ENCODE data around the gene GPC6.

The GPC6 gene

GRCh38 chr13:94224670-94225069 lies 998.1 kb downstream of the GPC6 start:
- H3K4me3 ChIP-seq (ENCODE audit: low read length): no peak overlapping the region
- TF ChIP-seq CTCF (conservative IDR thresholded peaks at IDR 0.05; ENCODE audit: low read depth, low read length): no peak
- DNase-seq (ENCODE audit: low read depth): no peak

GRCh38 chr13:94227255-94227879 lies 1000.8 kb downstream of the GPC6 start:
- no peak overlapping the region for H3K4me3 ChIP-seq (ENCODE audit: low read length)
- TF ChIP-seq CTCF (conservative IDR thresholded peaks at IDR 0.05; ENCODE audit: low read depth, low read length): no peak
- no peak for DNase-seq (ENCODE audit: low read depth)

GRCh38 chr13:94228763-94229162 lies 1002.2 kb downstream of the GPC6 start:
- no peak overlapping the region for H3K4me3 ChIP-seq (ENCODE audit: low read length)
- no peak for TF ChIP-seq CTCF (conservative IDR thresholded peaks at IDR 0.05; ENCODE audit: low read depth, low read length)
- no peak for DNase-seq (ENCODE audit: low read depth)

GRCh38 chr13:94232161-94232950 lies 1005.7 kb downstream of the GPC6 start:
- H3K4me3 ChIP-seq (ENCODE audit: low read length): no peak overlapping the region
- no peak for TF ChIP-seq CTCF (conservative IDR thresholded peaks at IDR 0.05; ENCODE audit: low read depth, low read length)
- no peak for DNase-seq (ENCODE audit: low read depth)

- H3K4me3 ChIP-seq (ENCODE audit: low read length): no peak overlapping the region
- TF ChIP-seq CTCF (conservative IDR thresholded peaks at IDR 0.05; ENCODE audit: low read depth, low read length): no peak
- DNase-seq (ENCODE audit: low read depth): no peak
Measured at GRCh38 chr13:94232956-94233355, 1006.3 kb downstream of the GPC6 start.

- H3K4me3 ChIP-seq (ENCODE audit: low read length): no peak overlapping the region
- TF ChIP-seq CTCF (conservative IDR thresholded peaks at IDR 0.05; ENCODE audit: low read depth, low read length): no peak
- DNase-seq (ENCODE audit: low read depth): peak; percentile 75
Measured at GRCh38 chr13:94233401-94233800, 1006.8 kb downstream of the GPC6 start.

- H3K4me3 ChIP-seq (ENCODE audit: low read length): no peak overlapping the region
- no peak for DNase-seq (ENCODE audit: low read depth)
- no peak for TF ChIP-seq CTCF (conservative IDR thresholded peaks at IDR 0.05; ENCODE audit: low read depth, low read length)
Measured at GRCh38 chr13:94233837-94234236, 1007.2 kb downstream of the GPC6 start.
